Hindlimb muscle (tissue), 1 donor: ENCODE measurements around the gene TP53BP1. TPM values are rescaled to one million over a fixed set of nuclear protein-coding genes. Genes with fewer than 3 reads are reported as not detected.

Experiments
- DNase-seq: peaks from one replicate; pipeline ENCODE4 v3.0.0-alpha.2; 2013
- polyA plus RNA-seq: library from polyadenylated mRNA; unstranded; fragments of 120-200 nt; gene quantifications from one replicate; pipeline ENCODE4 v1.2.1, GENCODE V29; 2013; ENCODE audit not compliant: insufficient read length

TP53BP1 gene
- polyA plus RNA-seq, 1 donor, result 45.8 TPM

- no peak for DNase-seq
Measured at GRCh38 chr15:43484455-43484854, 8.5 kb downstream of the TP53BP1 start.

DNA sequence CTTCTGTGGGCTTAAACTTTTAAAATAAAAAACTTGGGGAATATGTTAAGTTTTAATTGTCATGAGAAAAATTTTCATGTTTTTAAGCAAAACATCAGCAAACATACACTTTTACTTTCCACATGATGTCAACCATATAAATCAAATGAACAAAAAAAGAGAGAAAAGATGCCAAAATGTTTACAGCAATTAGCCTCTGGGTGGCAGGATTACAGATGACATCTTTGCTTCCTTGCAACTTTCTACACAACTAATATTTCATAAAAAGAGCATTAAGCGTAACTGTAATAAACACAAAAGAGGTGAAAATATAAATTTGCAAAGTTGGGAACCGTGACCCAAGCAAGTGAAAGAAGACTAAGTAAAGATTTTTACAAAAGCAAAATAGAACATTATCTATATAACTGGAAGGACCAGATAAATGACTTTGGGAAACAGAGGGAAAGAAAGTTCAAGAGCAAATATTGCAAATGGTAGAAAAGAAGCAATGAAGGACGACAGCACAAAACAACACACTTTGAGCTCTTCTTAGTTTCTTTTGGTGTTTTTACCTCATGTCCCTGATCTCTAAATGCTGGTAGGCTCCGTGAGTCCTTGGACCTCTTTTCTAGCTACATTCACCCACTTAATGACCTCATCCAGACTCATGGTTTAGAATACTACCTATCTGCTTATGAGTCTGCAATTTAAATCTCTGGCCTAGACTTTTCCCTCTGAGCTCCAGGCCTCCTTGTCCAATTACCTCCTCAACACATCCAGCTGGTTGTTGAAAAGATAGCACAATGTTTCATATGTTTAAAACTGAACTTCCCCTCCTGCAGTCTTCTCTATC lies 9.4 kb downstream of the TP53BP1 start:
- DNase-seq, result peak; percentile 17

DNA sequence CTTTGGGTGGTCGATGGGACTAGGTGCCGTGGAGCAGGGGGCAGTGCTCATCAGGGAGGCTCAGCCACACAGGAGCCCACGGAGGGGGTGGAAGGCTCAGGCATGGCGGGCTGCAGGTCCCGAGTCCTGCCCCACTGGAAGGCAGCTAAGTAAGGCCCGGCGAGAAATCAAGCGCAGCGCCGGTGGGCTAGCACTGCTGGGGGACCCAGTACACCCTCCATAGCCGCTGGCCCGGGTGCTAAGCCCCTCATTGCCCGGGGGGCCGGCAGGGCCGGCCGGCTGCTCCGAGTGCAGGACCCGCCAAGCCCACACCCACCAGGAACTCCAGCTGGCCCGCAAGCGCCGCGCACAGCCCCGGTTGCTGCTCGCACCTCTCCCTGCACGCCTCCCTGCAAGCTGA lies 19.1 kb downstream of the TP53BP1 start:
- DNase-seq, result no peak

GRCh38 chr15:43471975-43472374 lies 21.0 kb downstream of the TP53BP1 start:
- DNase-seq, result no peak

GRCh38 chr15:43469867-43470266 lies 23.1 kb downstream of the TP53BP1 start:
- no peak for DNase-seq

DNA sequence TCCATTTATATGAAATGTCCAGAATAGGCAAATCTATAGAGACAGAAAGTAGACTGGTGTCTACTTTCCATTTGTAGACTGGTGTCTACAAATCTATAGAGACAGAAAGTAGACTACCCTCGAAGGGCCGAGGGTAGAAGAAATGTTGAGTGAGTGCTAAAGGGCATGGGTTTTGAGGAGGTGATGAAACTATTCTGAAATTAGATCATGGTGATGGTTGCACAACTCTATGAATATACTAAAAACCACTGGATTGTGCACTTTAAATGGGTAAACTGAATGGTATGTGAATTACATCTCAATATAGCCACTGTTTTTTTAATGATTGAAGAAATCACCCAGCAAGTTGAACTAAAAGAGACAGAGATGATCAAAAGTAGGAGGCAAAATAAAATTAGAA lies 27.9 kb downstream of the TP53BP1 start:
- DNase-seq, result no peak

GRCh38 chr15:43463998-43464397 lies 29.0 kb downstream of the TP53BP1 start:
- DNase-seq, result no peak

DNA sequence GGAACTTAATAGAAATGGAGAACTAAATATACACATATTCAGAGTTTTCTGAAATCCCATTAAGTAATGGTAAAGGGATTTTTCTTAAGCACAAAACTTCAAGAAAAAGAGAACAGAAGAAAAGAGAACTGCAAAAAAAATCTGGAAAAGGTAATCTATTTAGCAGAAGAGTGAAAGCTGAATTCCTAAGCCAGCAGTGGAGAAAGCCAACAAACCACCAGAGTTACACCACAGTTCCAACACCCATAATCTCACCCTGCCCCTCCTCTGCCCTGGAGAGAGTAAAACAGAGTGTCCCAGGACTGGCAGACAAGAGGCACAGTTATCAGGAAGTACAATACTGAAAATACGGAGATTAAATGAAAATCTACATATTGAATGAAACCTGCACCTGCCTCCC lies 29.4 kb downstream of the TP53BP1 start:
- peak; percentile 20 for DNase-seq

DNA sequence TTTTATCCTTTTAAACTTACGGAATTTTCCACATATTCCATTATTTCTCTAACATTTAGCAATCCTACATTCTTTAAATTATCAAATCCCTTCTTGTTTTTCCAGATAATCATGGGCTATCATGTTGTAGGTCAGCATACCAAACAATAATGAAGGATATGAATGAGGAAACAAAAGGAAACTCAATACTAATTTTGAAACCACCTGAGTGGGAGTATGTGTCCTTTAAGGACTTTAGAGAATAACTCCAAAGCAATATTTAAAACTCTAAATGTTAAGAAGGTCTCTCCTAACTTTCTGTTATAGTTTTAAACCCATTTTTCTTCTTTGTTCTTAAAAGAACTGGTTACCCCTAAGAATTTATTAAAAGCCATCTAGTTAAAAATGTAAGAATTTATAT lies 43.0 kb downstream of the TP53BP1 start:
- no peak for DNase-seq

DNA sequence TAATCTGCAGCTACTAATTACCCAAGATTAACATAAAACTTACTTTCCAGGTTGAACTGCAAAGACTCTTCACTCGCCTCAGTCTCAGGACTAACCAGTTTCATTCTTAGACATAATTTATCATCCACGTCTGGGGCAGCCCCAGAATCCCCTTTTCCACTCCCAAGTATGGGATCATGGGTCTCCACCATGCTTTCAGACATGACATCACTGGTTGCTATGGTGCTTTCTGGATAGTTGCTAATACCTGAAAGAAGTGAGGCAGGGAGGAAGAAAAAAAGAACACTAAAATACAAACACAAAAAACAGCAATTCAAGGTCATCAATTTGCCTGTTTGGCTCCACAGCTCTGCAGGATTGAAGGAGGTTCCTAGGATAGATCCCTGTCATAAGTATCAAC lies 46.6 kb downstream of the TP53BP1 start:
- no peak for DNase-seq

GRCh38 chr15:43441316-43441715 lies 51.6 kb downstream of the TP53BP1 start:
- DNase-seq, result no peak

- DNase-seq, result peak; percentile 41
Measured at GRCh38 chr15:43440721-43441281, 52.2 kb downstream of the TP53BP1 start.

DNA sequence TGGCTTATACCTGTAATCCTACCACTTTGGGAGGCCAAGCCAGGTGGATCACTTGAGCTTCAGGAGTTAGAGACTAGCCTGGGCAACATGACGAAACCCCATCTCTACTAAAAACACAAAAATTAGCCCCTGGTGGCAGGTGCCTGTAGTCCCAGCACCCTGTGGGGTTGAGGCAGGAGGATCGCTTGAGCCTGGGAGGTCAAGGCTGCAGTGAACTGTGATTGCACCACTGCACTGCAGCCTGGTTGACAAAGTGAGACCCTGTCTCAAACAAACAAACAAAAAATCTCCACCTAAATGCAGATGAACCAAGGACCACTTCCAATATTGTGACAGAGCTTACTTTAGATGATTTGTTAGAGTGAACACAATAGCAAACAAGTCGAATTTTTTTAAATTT lies 53.7 kb downstream of the TP53BP1 start:
- DNase-seq, result no peak

DNA sequence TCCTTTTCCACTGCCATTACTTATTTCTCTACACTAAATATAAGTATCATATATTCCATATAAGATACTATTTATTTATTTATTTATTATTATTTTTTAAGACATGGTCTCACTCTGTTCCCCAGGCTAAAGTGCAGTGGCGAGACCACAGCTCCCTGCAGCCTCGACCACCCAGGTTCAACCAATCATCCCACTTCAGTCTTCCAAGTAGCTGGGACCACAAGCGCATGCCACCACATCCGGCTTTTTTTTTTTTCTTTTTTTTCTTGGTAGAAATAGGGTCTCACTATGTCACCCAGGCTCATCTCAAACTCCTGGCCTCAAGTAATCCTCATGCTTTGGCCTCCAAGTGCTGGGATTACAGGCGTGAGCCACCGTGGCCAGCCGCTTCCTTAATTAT lies 56.6 kb downstream of the TP53BP1 start:
- no peak for DNase-seq

DNA sequence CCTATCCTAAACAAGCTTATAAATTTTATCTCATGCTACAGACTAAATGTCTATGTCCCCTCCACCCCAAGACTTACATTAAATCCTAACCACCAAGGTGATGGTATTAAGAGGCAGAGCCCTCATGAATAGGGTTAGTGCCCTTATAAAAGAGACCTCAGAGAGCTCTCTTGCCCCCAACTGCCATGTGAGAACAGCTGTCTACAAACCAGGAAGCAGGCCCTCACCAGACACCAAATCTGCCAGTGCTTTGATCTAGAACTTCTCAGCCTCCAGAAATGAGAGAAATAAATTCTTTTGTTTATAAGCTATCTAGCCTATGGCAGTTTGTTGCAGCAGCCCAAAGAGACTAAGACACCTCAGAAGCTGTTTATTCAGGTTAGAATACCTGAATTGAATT lies 58.5 kb downstream of the TP53BP1 start:
- no peak for DNase-seq

DNA sequence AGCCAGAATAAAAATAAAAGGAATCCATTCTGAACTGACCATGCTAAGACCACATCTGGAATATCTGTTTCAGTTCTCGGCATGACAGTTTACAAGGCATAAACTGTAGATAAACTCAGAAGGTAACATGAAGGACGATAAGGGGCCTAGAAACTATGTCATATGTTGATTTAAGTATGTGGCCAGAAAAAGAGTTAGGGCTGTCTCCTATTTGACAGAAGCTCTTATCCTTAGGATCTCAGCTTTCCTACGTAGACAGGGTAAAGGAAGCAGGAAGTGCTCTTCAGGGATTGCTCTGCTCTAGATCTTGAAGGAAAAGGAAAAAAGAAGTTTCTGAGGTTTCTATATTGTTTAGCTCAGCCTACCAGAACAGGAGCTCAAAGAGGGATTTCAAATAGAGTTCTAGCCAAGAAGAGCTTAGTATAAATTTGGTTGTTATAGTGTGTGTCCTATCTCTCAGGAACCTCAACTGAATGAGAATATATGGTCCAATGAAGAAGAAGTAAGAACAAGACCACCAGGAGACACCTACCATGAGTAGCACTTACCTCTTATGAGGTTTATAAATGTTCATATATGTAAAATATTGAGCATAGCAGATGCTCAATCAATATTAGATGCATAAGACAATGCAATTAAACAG lies 59.2 kb downstream of the TP53BP1 start:
- DNase-seq, result no peak

DNA sequence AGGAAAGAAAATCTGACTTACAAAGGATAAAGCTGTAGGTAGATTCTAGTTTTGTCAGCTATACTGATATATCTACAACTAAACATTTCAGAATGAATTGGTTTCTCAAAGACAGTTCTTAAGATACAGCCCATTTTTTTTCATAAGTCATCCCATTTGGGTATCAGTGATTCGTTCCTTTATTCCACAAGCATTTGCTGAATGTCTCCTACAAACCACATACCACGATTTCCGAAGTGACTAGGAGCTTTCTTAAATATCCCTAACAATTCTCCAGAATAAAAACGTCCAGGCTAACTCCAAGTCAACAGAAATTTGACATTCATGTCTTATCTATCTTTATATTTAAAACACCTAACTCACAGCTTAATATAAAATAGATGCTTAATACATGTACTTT lies 59.8 kb downstream of the TP53BP1 start:
- DNase-seq, result no peak

GRCh38 chr15:43429687-43430086 lies 63.3 kb downstream of the TP53BP1 start:
- peak; percentile 5 for DNase-seq

GRCh38 chr15:43423793-43424192 lies 69.2 kb downstream of the TP53BP1 start:
- no peak for DNase-seq

DNA sequence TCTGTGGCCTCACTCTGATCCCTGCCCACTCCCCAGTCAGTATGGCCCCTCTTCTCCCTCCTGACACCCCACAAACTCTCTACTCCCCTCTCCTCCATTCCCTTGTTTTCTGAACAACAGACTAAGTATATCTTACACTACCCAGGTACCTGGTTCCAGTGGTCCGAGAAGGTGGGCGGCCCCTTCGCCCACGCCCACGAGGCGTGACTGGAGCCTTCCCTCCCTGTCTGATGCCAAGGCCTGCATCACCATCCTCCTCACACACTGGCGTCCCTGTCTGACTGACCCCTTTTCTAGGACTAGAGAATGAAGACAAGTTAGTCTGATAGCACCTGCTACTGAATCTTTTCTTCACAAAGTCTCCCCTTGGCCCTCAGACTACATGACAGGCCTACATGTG lies 72.1 kb downstream of the TP53BP1 start:
- no peak for DNase-seq

DNA sequence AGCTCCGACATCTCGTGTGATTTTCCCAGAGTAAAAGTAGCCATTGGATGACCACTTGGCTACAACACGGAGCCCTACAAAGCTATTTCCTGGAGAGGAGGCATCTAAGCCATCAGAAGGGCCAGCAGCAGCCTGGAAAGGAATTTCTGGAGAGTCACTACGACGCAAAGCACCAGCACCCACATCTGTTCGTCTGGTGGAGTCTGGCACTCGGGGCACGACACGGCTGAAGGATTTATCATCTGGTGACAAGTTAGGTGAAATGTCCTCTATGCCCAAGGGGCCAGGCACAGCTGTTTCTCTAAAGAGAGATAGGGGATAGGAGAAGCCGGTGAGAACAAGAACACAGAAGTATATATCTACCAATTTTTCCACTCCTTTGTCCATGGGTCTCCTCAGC lies 72.5 kb downstream of the TP53BP1 start:
- no peak for DNase-seq

DNA sequence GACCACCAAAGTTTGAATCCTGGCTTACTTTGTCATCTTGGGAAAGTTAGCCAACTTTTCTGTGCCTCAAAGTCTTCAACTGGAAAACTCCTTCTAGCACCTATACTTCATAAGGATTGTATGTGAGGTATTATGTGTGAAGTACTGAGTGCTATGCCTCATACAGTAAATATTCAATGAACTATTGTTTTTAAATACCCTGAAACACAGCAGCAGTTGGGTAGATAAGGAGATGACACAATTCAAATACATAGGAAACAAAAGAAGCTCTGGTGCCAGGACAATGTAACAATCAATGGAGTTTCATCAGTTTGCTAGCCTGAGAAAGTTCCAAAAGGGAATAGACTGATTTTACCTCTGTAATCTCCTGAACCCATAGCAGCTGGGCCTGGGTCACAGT lies 78.8 kb downstream of the TP53BP1 start:
- no peak for DNase-seq

DNA sequence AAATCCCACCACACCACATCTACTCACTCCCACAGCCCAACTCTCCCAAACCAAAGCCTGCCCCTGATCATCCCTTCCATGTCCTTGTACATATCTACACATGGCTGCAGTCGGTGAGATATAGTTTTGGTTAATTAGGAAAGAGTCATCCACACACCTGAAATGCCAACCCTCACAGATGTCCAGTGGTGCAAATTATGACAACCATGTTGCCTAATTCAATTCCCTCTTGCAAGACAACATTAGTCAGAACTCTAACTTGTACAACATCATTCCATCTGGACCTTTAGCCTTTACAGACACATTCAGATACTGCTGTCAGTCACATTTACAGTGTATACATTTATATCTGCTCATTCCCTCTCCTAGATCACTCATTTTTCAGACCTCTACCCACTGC lies 80.9 kb downstream of the TP53BP1 start:
- no peak for DNase-seq
